ENCODE data around the gene PARD3.

Gene PARD3

DNA sequence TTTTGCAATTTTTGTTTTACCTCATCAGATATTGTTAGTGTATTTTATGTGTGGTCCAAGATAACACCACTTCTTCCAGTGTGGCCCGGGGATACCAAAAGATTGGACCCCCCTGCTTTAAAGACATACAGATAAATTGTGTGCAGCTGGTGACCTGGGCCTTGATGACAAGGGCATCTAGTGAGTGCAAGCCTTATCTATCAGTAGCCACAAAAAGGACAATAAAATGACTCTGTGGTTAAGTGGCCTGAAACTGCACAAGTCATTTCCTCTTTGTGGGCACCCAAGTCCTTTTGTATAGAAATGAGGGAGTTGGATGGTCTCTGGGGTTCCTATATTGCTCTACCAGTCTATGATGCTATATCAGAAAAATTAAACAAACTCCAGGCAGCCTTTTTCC, 98.1 kb downstream of the PARD3 start:
- no peak overlapping the region for H2AFZ ChIP-seq (ENCODE audit: low read length)
- no peaks in the 10 kb centered on the region for H3K36me3 ChIP-seq (ENCODE audit: insufficient read depth, low read length)
- H3F3A ChIP-seq (ENCODE audit: low read depth) = 0 out of 2 replicates have a peak, but pooled peaks cover 4% of the 10 kb centered on the region
- H3K9me2 ChIP-seq (replicated peaks; ENCODE audit: low read depth, low read length) = no peaks in the 10 kb centered on the region
- H3K4me1 ChIP-seq (ENCODE audit: insufficient read depth, low read length, poor library complexity, severe bottlenecking) = peaks cover 33% of the 10 kb centered on the region
- peak; percentile 73; the same call in 1 of the 2 replicates for TF ChIP-seq EZH2phosphoT487 (IDR thresholded peaks at IDR 0.05; ENCODE audit: borderline replicate concordance)
- TF ChIP-seq, protein P1, sequence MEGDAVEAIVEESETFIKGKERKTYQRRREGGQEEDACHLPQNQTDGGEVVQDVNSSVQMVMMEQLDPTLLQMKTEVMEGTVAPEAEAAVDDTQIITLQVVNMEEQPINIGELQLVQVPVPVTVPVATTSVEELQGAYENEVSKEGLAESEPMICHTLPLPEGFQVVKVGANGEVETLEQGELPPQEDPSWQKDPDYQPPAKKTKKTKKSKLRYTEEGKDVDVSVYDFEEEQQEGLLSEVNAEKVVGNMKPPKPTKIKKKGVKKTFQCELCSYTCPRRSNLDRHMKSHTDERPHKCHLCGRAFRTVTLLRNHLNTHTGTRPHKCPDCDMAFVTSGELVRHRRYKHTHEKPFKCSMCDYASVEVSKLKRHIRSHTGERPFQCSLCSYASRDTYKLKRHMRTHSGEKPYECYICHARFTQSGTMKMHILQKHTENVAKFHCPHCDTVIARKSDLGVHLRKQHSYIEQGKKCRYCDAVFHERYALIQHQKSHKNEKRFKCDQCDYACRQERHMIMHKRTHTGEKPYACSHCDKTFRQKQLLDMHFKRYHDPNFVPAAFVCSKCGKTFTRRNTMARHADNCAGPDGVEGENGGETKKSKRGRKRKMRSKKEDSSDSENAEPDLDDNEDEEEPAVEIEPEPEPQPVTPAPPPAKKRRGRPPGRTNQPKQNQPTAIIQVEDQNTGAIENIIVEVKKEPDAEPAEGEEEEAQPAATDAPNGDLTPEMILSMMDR (conservative IDR thresholded peaks at IDR 0.05; ENCODE audit: low read length) = no peak
- peaks cover 70% of the 10 kb centered on the region for H3K79me2 ChIP-seq (ENCODE audit: insufficient read depth, low read length)
- peak overlapping the region; percentile 34 for H3K4me3 ChIP-seq (ENCODE audit: low read length, poor library complexity, severe bottlenecking)
- H3K4me2 ChIP-seq (ENCODE audit: low read depth, low read length, poor library complexity, severe bottlenecking) = peak overlapping the region; percentile 65
- H3K9ac ChIP-seq (ENCODE audit: low read depth, low read length, poor library complexity, severe bottlenecking) = no peak overlapping the region
- H4K20me1 ChIP-seq (ENCODE audit: insufficient read depth, low read length, poor library complexity, severe bottlenecking) = peaks cover 62% of the 10 kb centered on the region
- H3K27me3 ChIP-seq (ENCODE audit: insufficient read depth, low read length, poor library complexity, severe bottlenecking) = no peaks in the 10 kb centered on the region
- no peaks in the 10 kb centered on the region for H3K9me3 ChIP-seq (ENCODE audit: insufficient read depth, low read depth, low read length)

DNA sequence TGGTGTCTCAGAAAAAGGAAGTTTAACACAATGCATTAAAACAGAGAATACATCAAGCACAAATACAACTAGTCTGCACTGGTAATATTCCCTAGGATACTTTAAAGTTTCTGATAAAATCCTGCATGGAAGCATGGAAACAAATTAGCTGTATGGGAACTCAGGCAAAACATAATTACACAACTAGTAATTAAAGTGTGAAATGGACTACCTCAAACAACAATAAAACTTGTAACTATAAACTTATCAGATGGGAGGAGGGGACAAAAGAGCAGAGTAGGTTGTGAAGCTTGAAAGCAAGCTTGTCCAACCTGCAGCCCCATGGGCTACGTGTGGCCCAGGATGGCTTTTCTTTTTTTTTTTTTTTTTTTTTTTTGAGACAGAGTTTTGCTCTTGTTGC, 98.9 kb downstream of the PARD3 start:
- H2AFZ ChIP-seq (ENCODE audit: low read length) = no peak overlapping the region
- H3K9ac ChIP-seq (ENCODE audit: low read depth, low read length, poor library complexity, severe bottlenecking) = no peak overlapping the region
- TF ChIP-seq, protein P1 (conservative IDR thresholded peaks at IDR 0.05; ENCODE audit: low read length) = no peak
- TF ChIP-seq EZH2phosphoT487 (IDR thresholded peaks at IDR 0.05; ENCODE audit: borderline replicate concordance) = no peak
- H4K20me1 ChIP-seq (ENCODE audit: insufficient read depth, low read length, poor library complexity, severe bottlenecking) = peaks cover 64% of the 10 kb centered on the region
- peaks cover 29% of the 10 kb centered on the region for H3K4me1 ChIP-seq (ENCODE audit: insufficient read depth, low read length, poor library complexity, severe bottlenecking)
- H3K9me3 ChIP-seq (ENCODE audit: insufficient read depth, low read depth, low read length) = no peaks in the 10 kb centered on the region
- peaks cover 72% of the 10 kb centered on the region for H3K79me2 ChIP-seq (ENCODE audit: insufficient read depth, low read length)
- no peaks in the 10 kb centered on the region for H3K36me3 ChIP-seq (ENCODE audit: insufficient read depth, low read length)
- 0 out of 2 replicates have a peak, but pooled peaks cover 4% of the 10 kb centered on the region for H3F3A ChIP-seq (ENCODE audit: low read depth)
- H3K9me2 ChIP-seq (replicated peaks; ENCODE audit: low read depth, low read length) = no peaks in the 10 kb centered on the region
- no peak overlapping the region for H3K4me3 ChIP-seq (ENCODE audit: low read length, poor library complexity, severe bottlenecking)
- peak overlapping the region; percentile 65 for H3K4me2 ChIP-seq (ENCODE audit: low read depth, low read length, poor library complexity, severe bottlenecking)
- no peaks in the 10 kb centered on the region for H3K27me3 ChIP-seq (ENCODE audit: insufficient read depth, low read length, poor library complexity, severe bottlenecking)

DNA sequence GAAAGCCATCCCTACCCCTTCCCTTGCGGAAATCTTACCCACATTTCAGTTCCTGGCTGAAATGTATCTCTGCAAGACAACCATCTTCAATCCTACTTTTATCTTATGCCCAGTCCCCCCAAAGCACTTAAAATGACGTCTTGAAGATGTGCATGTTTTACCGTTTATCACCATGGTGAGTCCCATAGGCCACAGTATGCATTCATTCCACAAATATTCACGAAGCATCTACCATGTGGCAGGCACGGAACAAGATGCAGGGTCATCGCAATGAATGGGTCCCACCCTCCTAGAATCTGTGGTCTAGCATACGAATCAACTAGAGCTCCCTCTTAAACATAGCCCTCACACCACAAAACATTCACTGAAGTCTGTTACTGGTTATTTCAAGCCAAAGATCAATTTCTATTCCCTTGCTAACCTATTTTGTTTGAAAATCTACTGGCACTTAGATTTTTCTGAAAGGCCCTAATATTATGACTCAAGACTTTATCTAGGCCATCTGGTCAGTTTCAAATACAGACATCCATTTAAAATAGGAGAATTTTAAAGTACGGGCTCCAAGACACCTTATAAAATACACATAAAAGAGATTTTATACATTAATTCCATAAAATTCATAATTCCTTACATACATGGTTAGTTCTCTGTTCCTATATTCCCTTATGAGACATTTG, 99.4 kb downstream of the PARD3 start:
- peaks cover 23% of the 10 kb centered on the region for H3K4me1 ChIP-seq (ENCODE audit: insufficient read depth, low read length, poor library complexity, severe bottlenecking)
- H3K79me2 ChIP-seq (ENCODE audit: insufficient read depth, low read length) = peaks cover 70% of the 10 kb centered on the region
- no peaks in the 10 kb centered on the region for H3K9me3 ChIP-seq (ENCODE audit: insufficient read depth, low read depth, low read length)
- no peaks in the 10 kb centered on the region for H3K27me3 ChIP-seq (ENCODE audit: insufficient read depth, low read length, poor library complexity, severe bottlenecking)
- H4K20me1 ChIP-seq (ENCODE audit: insufficient read depth, low read length, poor library complexity, severe bottlenecking) = peaks cover 58% of the 10 kb centered on the region
- H3K36me3 ChIP-seq (ENCODE audit: insufficient read depth, low read length) = no peaks in the 10 kb centered on the region
- no peak overlapping the region for H3K4me3 ChIP-seq (ENCODE audit: low read length, poor library complexity, severe bottlenecking)
- no peak overlapping the region for H2AFZ ChIP-seq (ENCODE audit: low read length)
- no peaks in the 10 kb centered on the region for H3K9me2 ChIP-seq (replicated peaks; ENCODE audit: low read depth, low read length)
- H3K9ac ChIP-seq (ENCODE audit: low read depth, low read length, poor library complexity, severe bottlenecking) = no peak overlapping the region
- H3F3A ChIP-seq (ENCODE audit: low read depth) = 0 out of 2 replicates have a peak, but pooled peaks cover 4% of the 10 kb centered on the region
- no peak for TF ChIP-seq EZH2phosphoT487 (IDR thresholded peaks at IDR 0.05; ENCODE audit: borderline replicate concordance)
- TF ChIP-seq, protein P1 (conservative IDR thresholded peaks at IDR 0.05; ENCODE audit: low read length) = no peak
- H3K4me2 ChIP-seq (ENCODE audit: low read depth, low read length, poor library complexity, severe bottlenecking) = no peak overlapping the region

Data from Loucy (cell line).